ENCODE measurements around the gene BBS12. TPM values are rescaled to one million over a fixed set of nuclear protein-coding genes. Genes with fewer than 3 reads are reported as not detected.
A peak's percentile ranks its signal among the peaks of the same experiment; 100 is the strongest.

Gene BBS12
- total and polyA plus RNA-seq, 9 of the 15 experiments (the other 6 are each of a cell fraction or from before 2014, with no cell fraction given) = 2.7 to 6.5 (median 3.3) TPM

GRCh38 chr4:122775987-122776836, 43.7 kb downstream of the BBS12 start (continued):
- no peak for TF ChIP-seq ZBTB43 (CRISPR knock-in tag; IDR thresholded peaks at IDR 0.05)
- TF ChIP-seq VEZF1 (CRISPR knock-in tag; IDR thresholded peaks at IDR 0.05) = peak; percentile 54; the same call in 1 of the 2 replicates
- peak; percentile 81; the same call in 1 of the 2 replicates for TF ChIP-seq SMARCE1 (IDR thresholded peaks at IDR 0.05)
- no peak for TF ChIP-seq E2F5 (CRISPR knock-in tag; IDR thresholded peaks at IDR 0.05)
- no peak for TF ChIP-seq ZZZ3 (IDR thresholded peaks at IDR 0.05)
- no peak for TF ChIP-seq KLF13 (tag; IDR thresholded peaks at IDR 0.05; ENCODE audit: borderline replicate concordance, low read depth)
- no peak for TF ChIP-seq ZNF124 (CRISPR knock-in tag; IDR thresholded peaks at IDR 0.05)
- no peak for TF ChIP-seq HIVEP1 (CRISPR knock-in tag; IDR thresholded peaks at IDR 0.05)
- TF ChIP-seq LEF1 (IDR thresholded peaks at IDR 0.05) = 0 out of 2 replicates have a peak, but pooled peaks have one; percentile 57
- TF ChIP-seq ZNF586 (CRISPR knock-in tag; conservative IDR thresholded peaks at IDR 0.05) = no peak
- TF ChIP-seq TRIM28 (IDR thresholded peaks at IDR 0.05) = peak; percentile 24; the same call in 1 of the 2 replicates
- TF ChIP-seq IRF1 (CRISPR knock-in tag; IDR thresholded peaks at IDR 0.05; ENCODE audit: borderline replicate concordance) = no peak
- TF ChIP-seq HNRNPL (IDR thresholded peaks at IDR 0.05; ENCODE audit: low read depth, low read length) = no peak
- TF ChIP-seq ARNT (IDR thresholded peaks at IDR 0.05) = 0 out of 4 replicates have a peak, but pooled peaks have one; percentile 24 to 56
- TF ChIP-seq MTA2 (IDR thresholded peaks at IDR 0.05; ENCODE audit: low read depth) = peak; percentile 57
- no peak for TF ChIP-seq POLR2B (IDR thresholded peaks at IDR 0.05; ENCODE audit: low read depth, partially characterized antibody)
- no peak for TF ChIP-seq CHD1 (IDR thresholded peaks at IDR 0.05; ENCODE audit: low read length)
- peak in 1 of 2 experiments; percentile 29; a peak in 1 of 4 replicates for TF ChIP-seq MNT (conservative IDR thresholded peaks at IDR 0.05)
- peak; percentile 84 for TF ChIP-seq SMARCA4 (IDR thresholded peaks at IDR 0.05)
- TF ChIP-seq MTA3 (IDR thresholded peaks at IDR 0.05; ENCODE audit: borderline replicate concordance) = no peak; the same call in 1 of the 2 replicates
- no peak for TF ChIP-seq HNRNPUL1 (IDR thresholded peaks at IDR 0.05; ENCODE audit: low read length)
- TF ChIP-seq CCNT2 (IDR thresholded peaks at IDR 0.05; ENCODE audit: borderline replicate concordance, extremely low read depth, insufficient read length, low read depth, low read length) = no peak

All from K562 (cell line).